ENCODE data around the gene FGFR4.

GRCh38 chr5:177087398-177088005, 787 bp downstream of the FGFR4 start:
- no peak for TF ChIP-seq POLR2A (IDR thresholded peaks at IDR 0.05)
- no peak for TF ChIP-seq CTCF (IDR thresholded peaks at IDR 0.05)

Measured in upper lobe of left lung (tissue), 4 donors.